SK-N-MC (cell line): ENCODE measurements around the gene ARRB1.

Experiments
- DNase-seq: peaks from one replicate; pipeline ENCODE4 v3.0.0-alpha.2; 2011; ENCODE audit warnings: low read depth, low spot score
- H3K27ac ChIP-seq: fragments of 200-600 bp; sonication (generic); 2 replicates; pipeline ENCODE4 v1.5.1; 2016; ENCODE audit warnings: mixed run types
- H3K36me3 ChIP-seq: fragments of 200-600 bp; sonication (generic); 2 replicates; pipeline ENCODE4 v1.6.1; 2017; ENCODE audit warnings: antibody characterized with exemption, low read length, mixed read lengths; ENCODE audit not compliant: insufficient read depth
- H3K4me3 ChIP-seq: fragments of 200-600 bp; sonication (generic); 2 replicates; pipeline ENCODE4 v1.5.1; 2016
- H3K9ac ChIP-seq: fragments of 200-600 bp; sonication (generic); 2 replicates; pipeline ENCODE4 v1.8.0; 2017; ENCODE audit warnings: mixed run types, mixed read lengths; ENCODE audit not compliant: insufficient read length
- H3K9me3 ChIP-seq: fragments of 200-600 bp; sonication (generic); 2 replicates; pipeline ENCODE4 v1.6.1; 2017; ENCODE audit warnings: low read depth, mild to moderate bottlenecking, antibody characterized with exemption, low read length, moderate library complexity, mixed read lengths
- EZH2 ChIP-seq: fragments of 200-600 bp; sonication (generic); IDR thresholded peaks from one replicate; pipeline ENCODE4 v1.6.1; 2017; ENCODE audit warnings: antibody characterized with exemption
- FOXP2 ChIP-seq: optimal IDR thresholded peaks from 2 replicates; pipeline ENCODE3; 2011; ENCODE audit warnings: mild to moderate bottlenecking, moderate library complexity; ENCODE audit not compliant: insufficient read depth; ENCODE audit errors: extremely low read length, control extremely low read depth
- POLR2AphosphoS5 ChIP-seq: IDR thresholded peaks from 2 replicates; pipeline ENCODE4 v1.6.1; 2012; ENCODE audit warnings: mild to moderate bottlenecking, low read depth, low read length, borderline replicate concordance

The ARRB1 gene

DNA sequence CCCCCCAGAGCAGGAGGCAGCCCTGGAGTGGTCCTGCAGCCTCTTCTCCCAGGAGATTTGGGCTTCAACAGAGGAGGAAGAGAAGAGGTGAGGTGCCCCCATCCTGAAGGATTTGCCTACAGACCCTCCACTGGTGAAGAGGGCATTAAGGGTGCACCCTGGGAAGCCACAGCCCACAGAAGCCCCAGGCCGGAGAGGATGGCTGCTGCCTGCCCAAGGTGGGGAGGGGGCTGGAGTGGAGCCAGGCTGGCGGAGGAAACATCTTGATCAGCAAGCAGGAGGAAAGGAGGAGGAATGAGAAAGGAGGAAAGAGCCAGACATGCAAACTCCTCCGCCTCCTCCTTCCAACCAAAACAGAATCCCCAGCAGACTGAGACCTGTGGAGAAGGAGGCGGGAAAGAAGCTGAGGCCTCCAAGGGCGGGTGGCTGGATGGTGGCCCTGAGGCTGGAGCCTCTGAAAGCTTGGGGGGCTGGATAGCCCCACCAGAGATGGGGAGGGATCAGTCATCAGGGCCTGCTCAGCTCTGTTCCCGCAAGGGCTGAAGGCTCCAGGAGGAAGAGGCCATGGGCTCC is 31.3 kb downstream of the ARRB1 start:
- Histone ChIP-seq H3K9ac (no peak overlapping the region), H3K27ac (no peak overlapping the region), H3K9me3 (no peaks in the 10 kb centered on the region), H3K4me3 (no peak overlapping the region), H3K36me3 (no peaks in the 10 kb centered on the region)
- TF ChIP-seq FOXP2 (no peak), POLR2AphosphoS5 (no peak), EZH2 (no peak)
- DNase-seq = no peak

DNA sequence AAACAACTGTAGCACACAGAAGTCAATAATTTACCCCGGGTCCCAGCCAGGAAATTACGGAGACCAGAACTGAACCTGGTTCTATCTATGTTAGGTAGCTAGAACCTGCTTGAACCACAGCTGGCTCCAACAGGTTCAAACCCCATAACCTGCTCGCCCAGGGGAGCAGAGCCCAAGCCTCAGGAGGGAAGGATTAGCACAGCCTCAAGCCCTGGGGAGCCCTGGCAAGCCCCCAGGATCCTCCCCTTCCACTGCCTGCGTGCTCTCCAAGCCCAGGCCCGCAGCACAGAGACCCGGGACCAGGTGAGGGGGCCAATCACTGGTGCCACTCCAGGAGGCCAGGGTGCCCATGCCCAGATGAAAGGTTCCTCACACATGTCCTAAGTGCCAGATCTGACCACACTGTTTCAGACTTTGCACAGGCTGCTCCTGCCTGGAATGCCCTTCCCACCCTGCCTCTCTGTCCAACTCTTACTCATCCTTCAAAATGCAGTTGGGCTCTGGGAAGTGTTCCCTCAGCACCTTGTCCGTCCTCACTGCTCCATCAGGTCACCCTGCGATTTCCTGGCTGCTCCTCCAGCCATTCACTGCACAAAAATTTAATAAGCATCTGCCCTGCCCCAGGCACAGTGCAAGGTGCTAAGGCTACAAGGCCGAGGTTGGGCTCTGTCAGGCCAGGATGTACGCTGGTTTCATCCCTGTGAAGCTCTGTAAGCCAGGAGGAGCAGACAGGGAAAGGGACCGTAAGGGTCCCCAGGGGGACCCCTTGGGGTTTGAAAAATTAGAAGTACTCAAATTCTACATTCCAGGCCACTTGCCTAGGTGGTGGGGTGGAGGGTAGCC is 32.2 kb downstream of the ARRB1 start:
- Histone ChIP-seq H3K9me3 (no peaks in the 10 kb centered on the region), H3K36me3 (no peaks in the 10 kb centered on the region), H3K27ac (no peak overlapping the region), H3K9ac (no peak overlapping the region), H3K4me3 (no peak overlapping the region)
- TF ChIP-seq FOXP2 = no peak
- TF ChIP-seq EZH2 = no peak
- no peak for TF ChIP-seq POLR2AphosphoS5
- no peak for DNase-seq

DNA sequence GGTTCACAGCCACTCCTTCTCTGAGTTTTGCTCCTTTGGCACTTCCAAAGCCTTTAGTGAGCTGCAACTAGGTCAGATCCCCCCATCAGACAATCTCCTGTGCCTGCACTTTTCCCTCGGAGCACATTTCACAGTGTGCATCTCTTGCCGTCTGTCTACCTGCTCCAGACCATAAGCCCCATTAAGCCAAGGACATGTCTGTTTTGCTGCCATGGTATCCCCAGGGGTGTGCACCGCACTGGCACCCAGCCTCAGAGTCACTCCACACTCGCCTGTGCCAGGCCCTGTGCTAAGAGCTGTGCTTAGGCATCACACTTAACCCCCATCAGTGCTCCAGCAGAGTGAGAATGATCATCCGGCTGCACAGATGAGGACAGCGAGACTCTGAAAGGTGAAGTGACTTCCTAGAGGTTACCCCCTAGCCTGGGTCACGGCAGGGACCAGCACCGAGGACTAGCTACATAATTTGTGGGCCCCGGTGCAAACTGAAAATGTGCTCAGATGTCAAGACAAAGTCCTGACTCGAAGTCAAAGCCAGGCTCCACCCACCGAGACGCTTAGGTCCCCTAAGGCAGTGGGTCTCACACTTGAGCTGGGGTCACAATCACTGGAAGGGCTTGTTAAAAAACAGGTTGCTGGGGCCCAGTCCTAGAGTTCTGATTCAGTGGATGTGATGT is 33.9 kb downstream of the ARRB1 start:
- Histone ChIP-seq H3K27ac (no peak overlapping the region), H3K9ac (no peak overlapping the region)

DNA sequence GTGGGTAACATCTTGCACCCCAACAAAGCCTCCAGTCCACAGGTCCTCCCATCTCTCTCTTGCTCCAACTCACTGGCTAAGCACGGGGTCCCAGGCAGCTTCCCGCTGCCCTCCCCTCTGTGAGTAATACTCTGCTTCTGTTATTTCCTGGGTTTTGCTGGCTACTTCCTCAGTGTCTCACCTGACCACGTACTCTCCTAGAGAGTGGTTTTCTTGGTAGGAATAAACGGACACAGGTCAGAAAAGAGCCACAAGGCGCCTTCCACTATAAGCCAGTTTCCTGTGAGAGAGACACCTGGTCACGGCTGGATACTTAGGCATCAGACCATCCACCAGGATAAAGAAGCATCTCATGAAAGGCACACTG is 36.0 kb downstream of the ARRB1 start:
- DNase-seq = no peak
- no peaks in the 10 kb centered on the region for H3K9me3 ChIP-seq
- no peaks in the 10 kb centered on the region for H3K36me3 ChIP-seq
- no peak overlapping the region for H3K9ac ChIP-seq
- H3K27ac ChIP-seq = no peak overlapping the region
- no peak for TF ChIP-seq FOXP2
- no peak for TF ChIP-seq POLR2AphosphoS5
- no peak for TF ChIP-seq EZH2
- no peak overlapping the region for H3K4me3 ChIP-seq

More for the DNA sequence above, 33.9 kb downstream of the ARRB1 start:
- Histone ChIP-seq H3K9me3 (no peaks in the 10 kb centered on the region), H3K4me3 (no peak overlapping the region), H3K36me3 (no peaks in the 10 kb centered on the region)
- TF ChIP-seq FOXP2 (no peak), POLR2AphosphoS5 (no peak), EZH2 (no peak)
- DNase-seq = no peak

DNA sequence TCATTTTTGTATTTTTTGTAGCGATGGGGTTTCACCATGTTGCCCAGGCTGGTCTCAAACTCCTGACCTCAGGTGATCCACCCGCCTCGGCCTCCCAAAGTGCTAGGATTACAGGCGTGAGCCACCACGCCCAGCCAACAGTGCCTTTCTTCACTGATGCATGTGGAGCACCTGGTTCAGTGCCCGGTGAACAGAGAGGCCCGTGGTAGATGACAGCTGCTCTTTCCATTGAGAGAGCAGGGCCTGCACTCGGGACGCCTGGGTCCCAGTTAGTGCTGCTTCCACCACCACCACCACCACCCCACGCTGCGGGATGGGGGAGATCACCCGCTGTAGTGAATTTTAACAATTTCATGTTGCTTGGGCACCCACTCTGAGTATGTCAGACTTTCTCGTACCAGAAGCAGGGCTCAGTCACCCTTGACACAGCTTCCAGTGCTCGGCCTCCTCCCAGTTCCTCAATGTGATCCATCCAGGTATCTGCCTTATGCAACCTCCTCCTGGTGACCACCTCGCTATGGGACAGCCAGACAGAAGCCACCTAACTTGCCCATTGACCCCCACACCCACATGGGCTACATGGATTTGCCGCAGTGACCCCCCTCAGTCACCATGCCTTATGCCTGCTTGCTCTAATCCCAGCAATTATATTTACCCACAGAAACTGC is 36.6 kb downstream of the ARRB1 start:
- DNase-seq = no peak
- H3K9ac ChIP-seq = no peak overlapping the region
- no peak overlapping the region for H3K4me3 ChIP-seq
- H3K27ac ChIP-seq = no peak overlapping the region
- TF ChIP-seq FOXP2 (no peak), POLR2AphosphoS5 (no peak), EZH2 (no peak)
- no peaks in the 10 kb centered on the region for H3K36me3 ChIP-seq
- H3K9me3 ChIP-seq = no peaks in the 10 kb centered on the region

DNA sequence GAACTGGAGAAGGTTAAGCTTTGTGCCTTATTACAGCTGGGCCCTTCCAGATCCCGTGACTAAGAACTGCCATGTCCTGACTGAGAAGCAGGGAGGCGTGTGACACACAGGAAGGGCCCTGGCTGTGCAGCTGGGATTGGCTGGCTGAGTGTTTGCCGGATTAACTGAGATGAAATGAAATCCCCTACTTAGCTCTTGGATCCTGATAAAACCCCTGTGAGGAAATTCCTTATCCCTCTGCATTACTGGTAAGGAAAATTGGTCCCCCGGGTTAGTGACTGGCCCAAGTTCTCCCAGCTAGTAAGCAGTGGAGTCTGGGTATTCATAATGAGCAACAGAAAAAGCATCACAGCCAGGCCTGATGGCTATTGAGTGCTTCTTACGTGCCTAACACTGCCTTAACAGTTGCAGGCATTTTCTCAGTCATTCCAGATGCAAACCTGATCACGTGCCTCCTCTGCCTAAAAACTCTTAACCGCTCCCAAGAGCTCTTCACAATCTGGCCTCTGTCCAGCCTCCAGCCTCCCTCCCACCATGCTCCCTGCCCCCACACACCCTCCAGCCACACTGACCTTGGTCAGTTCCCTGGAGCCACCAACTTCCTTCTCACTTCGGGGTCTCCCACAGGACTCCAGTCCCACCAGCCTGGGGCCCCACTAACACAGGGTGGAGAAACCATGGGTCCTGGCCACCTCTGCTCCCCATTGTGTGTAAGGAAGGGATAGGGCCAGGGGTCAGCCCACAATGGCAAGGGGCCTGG is 37.8 kb downstream of the ARRB1 start:
- DNase-seq = no peak
- no peaks in the 10 kb centered on the region for H3K36me3 ChIP-seq
- H3K4me3 ChIP-seq = no peak overlapping the region
- no peak overlapping the region for H3K9ac ChIP-seq
- H3K27ac ChIP-seq = no peak overlapping the region
- TF ChIP-seq EZH2 (no peak), FOXP2 (no peak), POLR2AphosphoS5 (no peak)
- H3K9me3 ChIP-seq = no peaks in the 10 kb centered on the region

DNA sequence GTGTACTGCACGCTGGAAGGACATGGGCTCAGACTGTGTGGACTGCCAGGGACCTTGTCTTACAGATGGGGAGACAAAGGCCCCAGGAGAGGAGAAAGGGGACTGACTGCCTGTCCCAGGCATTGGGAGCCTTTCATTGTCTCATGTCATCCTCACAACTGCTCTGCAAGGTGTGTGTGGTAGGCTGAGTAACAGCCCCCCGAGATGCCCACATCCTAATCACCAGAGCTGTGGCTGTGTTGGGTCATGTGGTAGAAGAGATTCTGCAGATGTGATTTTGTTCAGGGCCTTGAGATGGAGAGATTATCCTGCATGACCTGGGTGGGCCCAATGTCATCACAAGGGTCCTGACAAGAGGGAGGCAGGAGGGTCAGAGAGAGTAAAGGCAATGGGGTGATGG is 39.1 kb downstream of the ARRB1 start:
- TF ChIP-seq POLR2AphosphoS5 (no peak), EZH2 (no peak), FOXP2 (no peak)
- Histone ChIP-seq H3K9me3 (no peaks in the 10 kb centered on the region), H3K9ac (no peak overlapping the region), H3K27ac (no peak overlapping the region), H3K36me3 (no peaks in the 10 kb centered on the region), H3K4me3 (no peak overlapping the region)
- no peak for DNase-seq

- no peak for TF ChIP-seq FOXP2
- TF ChIP-seq POLR2AphosphoS5 = no peak
- TF ChIP-seq EZH2 = no peak
- no peak overlapping the region for H3K4me3 ChIP-seq
- no peaks in the 10 kb centered on the region for H3K36me3 ChIP-seq
- H3K9ac ChIP-seq = no peak overlapping the region
- H3K9me3 ChIP-seq = no peaks in the 10 kb centered on the region
- H3K27ac ChIP-seq = no peak overlapping the region
- no peak for DNase-seq
Measured at GRCh38 chr11:75311858-75312288, 39.6 kb downstream of the ARRB1 start.

- Histone ChIP-seq H3K9me3 (no peaks in the 10 kb centered on the region), H3K9ac (no peak overlapping the region), H3K27ac (no peak overlapping the region), H3K4me3 (no peak overlapping the region), H3K36me3 (no peaks in the 10 kb centered on the region)
- no peak for DNase-seq
- TF ChIP-seq EZH2 (no peak), POLR2AphosphoS5 (no peak), FOXP2 (no peak)
Measured at GRCh38 chr11:75308986-75309385, 42.5 kb downstream of the ARRB1 start.
